CD4-positive, alpha-beta T cell treated with Interleukin-12 subunit alpha and Interleukin-12 subunit beta, for 1 hour (primary cell): ENCODE results near the gene SHC3.

Experiments
- DNase-seq: peaks from one replicate; pipeline ENCODE4 v3.0.0-alpha.2; 2020

The SHC3 gene

GRCh38 chr9:88976890-88977257, 201.7 kb downstream of the SHC3 start:
- no peak for DNase-seq

GRCh38 chr9:88975966-88976889, 202.4 kb downstream of the SHC3 start:
- DNase-seq, result no peak

- no peak for DNase-seq
Measured at GRCh38 chr9:88974641-88975040, 204.0 kb downstream of the SHC3 start.

- DNase-seq, result no peak
Measured at GRCh38 chr9:88973281-88974045, 205.2 kb downstream of the SHC3 start.

GRCh38 chr9:88972401-88972800, 206.2 kb downstream of the SHC3 start:
- no peak for DNase-seq

- DNase-seq, result no peak
Measured at GRCh38 chr9:88971131-88971960, 207.3 kb downstream of the SHC3 start.

GRCh38 chr9:88969646-88970373, 208.8 kb downstream of the SHC3 start:
- no peak for DNase-seq

- no peak for DNase-seq
Measured at GRCh38 chr9:88968799-88969198, 209.8 kb downstream of the SHC3 start.

- DNase-seq, result no peak
Measured at GRCh38 chr9:88966894-88967676, 211.5 kb downstream of the SHC3 start.

GRCh38 chr9:88965473-88965872, 213.1 kb downstream of the SHC3 start:
- no peak for DNase-seq

GRCh38 chr9:88960632-88961031, 218.0 kb downstream of the SHC3 start:
- DNase-seq, result no peak

GRCh38 chr9:88959727-88960469, 218.7 kb downstream of the SHC3 start:
- DNase-seq, result no peak

GRCh38 chr9:88957526-88957925, 221.1 kb downstream of the SHC3 start:
- DNase-seq, result no peak
